GM23338 (cell line): ENCODE data around the gene WNK1. TPM values are rescaled to one million over a fixed set of nuclear protein-coding genes. Genes with fewer than 3 reads are reported as not detected.

Experiments used
- ATAC-seq: fragments of 200-7000 bp; cut with Tn5 transposase; 3 replicates; pipeline ENCODE4 v1.9.1; 2020
- DNase-seq: peaks from one replicate; pipeline ENCODE4 v3.0.0-alpha.2; 2015; ENCODE audit warnings: low spot score
- H2AFZ ChIP-seq: fragments of 200-600 bp; sonication (generic); 2 replicates; pipeline ENCODE4 v1.8.0; 2016; ENCODE audit warnings: antibody characterized with exemption, mild to moderate bottlenecking, moderate library complexity
- H3F3A ChIP-seq: fragments of 200-600 bp; sonication (generic); replicated peaks from 2 replicates; pipeline ENCODE4 v1.8.0; 2017; ENCODE audit warnings: antibody characterized with exemption, mixed run types, low read depth
- H3K27ac ChIP-seq: fragments of 200-600 bp; sonication (generic); 2 replicates; pipeline ENCODE4 v1.6.1; 2016; ENCODE audit warnings: low read depth
- H3K27me3 ChIP-seq: fragments of 200-600 bp; sonication (generic); 2 replicates; pipeline ENCODE4 v1.8.0; 2016; ENCODE audit warnings: mild to moderate bottlenecking, mixed run types, moderate library complexity; ENCODE audit not compliant: insufficient read depth
- H3K36me3 ChIP-seq: fragments of 200-600 bp; sonication (generic); 2 replicates; pipeline ENCODE4 v1.8.0; 2016; ENCODE audit warnings: mild to moderate bottlenecking; ENCODE audit not compliant: insufficient read depth
- H3K4me1 ChIP-seq: fragments of 200-600 bp; sonication (generic); 2 replicates; pipeline ENCODE4 v1.8.0; 2016; ENCODE audit warnings: mild to moderate bottlenecking, moderate library complexity; ENCODE audit not compliant: insufficient read depth
- H3K4me2 ChIP-seq: fragments of 200-600 bp; sonication (generic); 2 replicates; pipeline ENCODE4 v1.7.1; 2017; ENCODE audit warnings: mixed run types
- H3K4me3 ChIP-seq: fragments of 200-600 bp; sonication (generic); 2 replicates; pipeline ENCODE4 v1.6.1; 2016; ENCODE audit warnings: mixed run types
- H3K79me2 ChIP-seq: fragments of 200-600 bp; sonication (generic); replicated peaks from 2 replicates; pipeline ENCODE4 v1.8.0; 2017; ENCODE audit warnings: mild to moderate bottlenecking; ENCODE audit not compliant: insufficient read depth
- H3K9me2 ChIP-seq: fragments of 200-600 bp; sonication (generic); 2 replicates; pipeline ENCODE4 v1.8.0; 2017; ENCODE audit not compliant: insufficient read depth
- H4K20me1 ChIP-seq: fragments of 200-600 bp; sonication (generic); replicated peaks from 2 replicates; pipeline ENCODE4 v1.8.0; 2017; ENCODE audit warnings: mild to moderate bottlenecking; ENCODE audit not compliant: insufficient read depth
- H3K27ac Mint-ChIP-seq: 2 replicates; pipeline ENCODE4 v1.8.0; 2020; ENCODE audit warnings: inconsistent platforms, mild to moderate bottlenecking, moderate library complexity, mixed read lengths
- H3K27me3 Mint-ChIP-seq: 3 replicates; pipeline ENCODE4 v1.8.0; 2022; ENCODE audit warnings: low read depth, mild to moderate bottlenecking, moderate library complexity, mixed read lengths, inconsistent platforms; ENCODE audit not compliant: insufficient read depth, poor library complexity
- H3K36me3 Mint-ChIP-seq: 3 replicates; pipeline ENCODE4 v1.8.0; 2021; ENCODE audit warnings: low read depth, mild to moderate bottlenecking, inconsistent platforms, moderate library complexity, mixed read lengths
- H3K4me1 Mint-ChIP-seq: 3 replicates; pipeline ENCODE4 v1.8.0; 2020; ENCODE audit warnings: mild to moderate bottlenecking, inconsistent platforms, mixed read lengths
- H3K4me3 Mint-ChIP-seq: 3 replicates; pipeline ENCODE4 v1.8.0; 2021; ENCODE audit warnings: moderate library complexity, mild to moderate bottlenecking, inconsistent platforms, mixed read lengths
- H3K9me3 Mint-ChIP-seq: 3 replicates; pipeline ENCODE4 v1.8.0; 2020; ENCODE audit warnings: moderate library complexity, mild to moderate bottlenecking, inconsistent platforms, mixed read lengths
- CREB1 ChIP-seq: fragments of 250-450 bp; sonication (Bioruptor Pico); IDR thresholded peaks from 2 replicates; pipeline ENCODE4 v1.5.0; 2020; ENCODE audit warnings: low read depth, mild to moderate bottlenecking, moderate library complexity
- ETS1 ChIP-seq: IDR thresholded peaks from 2 replicates; pipeline ENCODE4 v1.6.1; 2016; ENCODE audit warnings: antibody characterized with exemption
- EZH2 ChIP-seq: fragments of 200-600 bp; sonication (generic); IDR thresholded peaks from one replicate; pipeline ENCODE4 v1.8.0; 2017; ENCODE audit warnings: antibody characterized with exemption, mild to moderate bottlenecking, low read depth; ENCODE audit not compliant: unreplicated experiment
- EZH2phosphoT487 ChIP-seq: fragments of 200-600 bp; sonication (generic); IDR thresholded peaks from one replicate; pipeline ENCODE4 v1.8.1; 2018; ENCODE audit warnings: antibody characterized with exemption; ENCODE audit not compliant: unreplicated experiment
- JUNB ChIP-seq: IDR thresholded peaks from one replicate; pipeline ENCODE4 v1.6.1; 2016; ENCODE audit warnings: antibody characterized with exemption; ENCODE audit not compliant: unreplicated experiment
- NANOG ChIP-seq: IDR thresholded peaks from 2 replicates; pipeline ENCODE4 v1.6.1; 2016; ENCODE audit warnings: antibody characterized with exemption, borderline replicate concordance
- POLR2AphosphoS5 ChIP-seq: IDR thresholded peaks from 2 replicates; pipeline ENCODE4 v1.6.1; 2016; ENCODE audit warnings: antibody characterized with exemption, low read depth
- STAT1 ChIP-seq: IDR thresholded peaks from one replicate; pipeline ENCODE4 v1.6.1; 2016; ENCODE audit warnings: antibody characterized with exemption; ENCODE audit not compliant: unreplicated experiment
- ZNF114 ChIP-seq: fragments of 250-450 bp; sonication (Bioruptor Pico); IDR thresholded peaks from 2 replicates; pipeline ENCODE4 v1.5.0; 2020; ENCODE audit warnings: mild to moderate bottlenecking, moderate library complexity
- ZNF331 ChIP-seq: fragments of 250-450 bp; sonication (Bioruptor Pico); IDR thresholded peaks from 2 replicates; pipeline ENCODE4 v1.5.0; 2020; ENCODE audit warnings: low read depth, mild to moderate bottlenecking, moderate library complexity
- polyA plus RNA-seq: library from polyadenylated mRNA; unstranded; fragments of >200 nt; fragmentation: Nextera tagmentation; extraction: Ambion mirVana; gene quantifications from 2 replicates; pipeline ENCODE4 v1.2.1, GENCODE V29; 2016
- total RNA-seq: library from RNA; depleted of rRNA; stranded (reverse); fragments of >200 nt; shearing (Covaris generic); gene quantifications from 2 replicates; pipeline ENCODE4 v1.2.3, GENCODE V29; 2014
- TF ChIP-seq, protein P1 (sequence below): IDR thresholded peaks from one replicate; pipeline ENCODE4 v1.6.1; 2018; ENCODE audit warnings: antibody characterized with exemption; ENCODE audit not compliant: unreplicated experiment
- TF ChIP-seq, protein P2 (sequence below), 2 experiments: fragments of 200-600 bp in 1 of 2; sonication (generic) in 1 of 2; conservative IDR thresholded peaks; 2 replicates each; pipeline versions ENCODE4 v1.5.1 to v1.6.1; 2016 to 2017; ENCODE audit warnings: antibody characterized with exemption in 2 of 2, low read depth in 2 of 2, mild to moderate bottlenecking in 2 of 2, moderate library complexity in 1 of 2

Gene WNK1
- total and polyA plus RNA-seq, 2 experiments from 2014 or later, result 86.8 to 114 TPM

DNA sequence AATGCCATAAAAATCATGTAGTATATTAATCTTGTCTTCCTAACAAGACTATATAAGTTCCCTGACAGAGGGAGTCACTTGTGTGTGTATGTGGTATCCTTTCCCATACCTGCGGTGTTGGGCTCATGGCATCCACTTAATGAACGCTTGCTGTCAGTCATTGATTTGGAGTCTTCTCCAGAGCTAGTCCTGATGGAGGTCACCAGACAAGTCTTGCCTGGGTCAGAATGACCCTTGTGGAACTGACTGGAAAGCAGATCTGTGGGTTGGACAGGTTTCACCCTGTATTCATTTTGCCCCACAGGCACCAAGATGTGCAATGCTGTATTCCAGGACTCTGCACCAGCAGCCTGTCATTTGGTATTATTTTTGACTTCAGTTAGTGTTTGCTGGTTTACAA, 27.3 kb upstream of the WNK1 start:
- H3K4me2 ChIP-seq, result no peak overlapping the region
- no peak overlapping the region for H3K27ac Mint-ChIP-seq
- ATAC-seq, result no peak

DNA sequence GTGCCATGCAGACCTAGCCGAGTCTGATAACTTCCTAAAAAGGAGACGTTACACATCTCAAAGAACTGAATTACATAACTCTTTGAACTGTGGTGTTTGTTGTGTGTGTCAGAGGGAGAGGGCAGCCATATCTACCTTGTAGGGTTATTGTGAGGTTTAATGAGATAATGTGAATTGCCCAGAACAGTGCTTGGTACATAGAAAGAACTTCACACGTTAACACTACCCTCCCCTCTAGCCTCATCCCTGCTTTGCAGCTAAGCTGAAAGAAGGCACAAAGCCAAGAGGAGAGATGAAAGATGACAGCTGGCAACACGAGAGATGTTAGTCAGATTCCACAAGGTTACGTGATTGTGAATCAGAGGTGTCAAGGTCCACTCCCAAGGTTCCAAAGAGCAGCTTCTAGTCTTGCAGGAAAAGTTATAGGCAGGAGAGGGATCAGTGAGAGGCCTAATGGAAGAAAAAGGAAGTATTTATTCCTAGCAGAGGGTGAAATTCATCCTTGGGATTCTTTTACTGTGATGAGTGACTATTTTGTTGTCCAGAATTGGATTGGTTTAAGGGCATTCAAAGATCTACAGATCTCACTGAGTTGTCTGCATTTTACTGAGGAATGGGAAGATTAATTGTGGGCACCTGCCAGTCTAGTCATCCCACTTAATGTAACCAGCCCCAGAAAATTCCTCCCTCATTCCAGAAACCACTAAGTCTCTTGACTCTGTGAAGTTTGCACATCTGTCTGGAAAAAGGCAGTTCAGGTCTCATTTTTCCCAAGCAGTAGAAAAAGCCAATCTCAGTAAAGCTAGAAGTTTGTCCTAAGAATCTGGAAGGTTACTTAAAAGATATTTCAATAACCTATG, 25.9 kb upstream of the WNK1 start:
- no peak overlapping the region for H3K27ac ChIP-seq
- ATAC-seq, result no peak

More for the DNA sequence above, 27.3 kb upstream of the WNK1 start:
- Histone ChIP-seq H3K27me3 (no peaks in the 10 kb centered on the region), H3K4me3 (no peak overlapping the region), H3K4me1 (peaks cover 2% of the 10 kb centered on the region; the same call in 1 of the 2 replicates), H3K9me2 (0 out of 2 replicates have a peak, but pooled peaks cover 2% of the 10 kb centered on the region), H3F3A (no peaks in the 10 kb centered on the region), H2AFZ (no peak overlapping the region), H3K79me2 (no peaks in the 10 kb centered on the region), H4K20me1 (no peaks in the 10 kb centered on the region), H3K27ac (no peak overlapping the region), H3K36me3 (no peaks in the 10 kb centered on the region)
- no peaks in the 10 kb centered on the region; the same call in 2 of the 3 replicates for H3K36me3 Mint-ChIP-seq
- H3K27me3 Mint-ChIP-seq, result peaks cover 5% of the 10 kb centered on the region
- no peak for DNase-seq
- TF ChIP-seq EZH2phosphoT487 (no peak), ZNF331 (no peak), POLR2AphosphoS5 (no peak), JUNB (no peak), STAT1 (no peak), CREB1 (no peak)
- no peaks in the 10 kb centered on the region for H3K9me3 Mint-ChIP-seq
- H3K4me1 Mint-ChIP-seq, result peaks cover 34% of the 10 kb centered on the region
- no peak overlapping the region for H3K4me3 Mint-ChIP-seq

GRCh38 chr12:727321-727720, 25.1 kb upstream of the WNK1 start:
- TF ChIP-seq, protein P1, sequence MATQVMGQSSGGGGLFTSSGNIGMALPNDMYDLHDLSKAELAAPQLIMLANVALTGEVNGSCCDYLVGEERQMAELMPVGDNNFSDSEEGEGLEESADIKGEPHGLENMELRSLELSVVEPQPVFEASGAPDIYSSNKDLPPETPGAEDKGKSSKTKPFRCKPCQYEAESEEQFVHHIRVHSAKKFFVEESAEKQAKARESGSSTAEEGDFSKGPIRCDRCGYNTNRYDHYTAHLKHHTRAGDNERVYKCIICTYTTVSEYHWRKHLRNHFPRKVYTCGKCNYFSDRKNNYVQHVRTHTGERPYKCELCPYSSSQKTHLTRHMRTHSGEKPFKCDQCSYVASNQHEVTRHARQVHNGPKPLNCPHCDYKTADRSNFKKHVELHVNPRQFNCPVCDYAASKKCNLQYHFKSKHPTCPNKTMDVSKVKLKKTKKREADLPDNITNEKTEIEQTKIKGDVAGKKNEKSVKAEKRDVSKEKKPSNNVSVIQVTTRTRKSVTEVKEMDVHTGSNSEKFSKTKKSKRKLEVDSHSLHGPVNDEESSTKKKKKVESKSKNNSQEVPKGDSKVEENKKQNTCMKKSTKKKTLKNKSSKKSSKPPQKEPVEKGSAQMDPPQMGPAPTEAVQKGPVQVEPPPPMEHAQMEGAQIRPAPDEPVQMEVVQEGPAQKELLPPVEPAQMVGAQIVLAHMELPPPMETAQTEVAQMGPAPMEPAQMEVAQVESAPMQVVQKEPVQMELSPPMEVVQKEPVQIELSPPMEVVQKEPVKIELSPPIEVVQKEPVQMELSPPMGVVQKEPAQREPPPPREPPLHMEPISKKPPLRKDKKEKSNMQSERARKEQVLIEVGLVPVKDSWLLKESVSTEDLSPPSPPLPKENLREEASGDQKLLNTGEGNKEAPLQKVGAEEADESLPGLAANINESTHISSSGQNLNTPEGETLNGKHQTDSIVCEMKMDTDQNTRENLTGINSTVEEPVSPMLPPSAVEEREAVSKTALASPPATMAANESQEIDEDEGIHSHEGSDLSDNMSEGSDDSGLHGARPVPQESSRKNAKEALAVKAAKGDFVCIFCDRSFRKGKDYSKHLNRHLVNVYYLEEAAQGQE, result no peak
- no peak for TF ChIP-seq CREB1
- TF ChIP-seq POLR2AphosphoS5, result no peak
- TF ChIP-seq EZH2, result no peak
- TF ChIP-seq, protein P2, sequence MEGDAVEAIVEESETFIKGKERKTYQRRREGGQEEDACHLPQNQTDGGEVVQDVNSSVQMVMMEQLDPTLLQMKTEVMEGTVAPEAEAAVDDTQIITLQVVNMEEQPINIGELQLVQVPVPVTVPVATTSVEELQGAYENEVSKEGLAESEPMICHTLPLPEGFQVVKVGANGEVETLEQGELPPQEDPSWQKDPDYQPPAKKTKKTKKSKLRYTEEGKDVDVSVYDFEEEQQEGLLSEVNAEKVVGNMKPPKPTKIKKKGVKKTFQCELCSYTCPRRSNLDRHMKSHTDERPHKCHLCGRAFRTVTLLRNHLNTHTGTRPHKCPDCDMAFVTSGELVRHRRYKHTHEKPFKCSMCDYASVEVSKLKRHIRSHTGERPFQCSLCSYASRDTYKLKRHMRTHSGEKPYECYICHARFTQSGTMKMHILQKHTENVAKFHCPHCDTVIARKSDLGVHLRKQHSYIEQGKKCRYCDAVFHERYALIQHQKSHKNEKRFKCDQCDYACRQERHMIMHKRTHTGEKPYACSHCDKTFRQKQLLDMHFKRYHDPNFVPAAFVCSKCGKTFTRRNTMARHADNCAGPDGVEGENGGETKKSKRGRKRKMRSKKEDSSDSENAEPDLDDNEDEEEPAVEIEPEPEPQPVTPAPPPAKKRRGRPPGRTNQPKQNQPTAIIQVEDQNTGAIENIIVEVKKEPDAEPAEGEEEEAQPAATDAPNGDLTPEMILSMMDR (conservative IDR thresholded peaks at IDR 0.05; ENCODE audit: low read depth in 2 of 2), result no peak
- TF ChIP-seq ETS1, result no peak
- no peak for TF ChIP-seq NANOG
- TF ChIP-seq JUNB, result no peak
- TF ChIP-seq ZNF114, result no peak
- H3K27me3 Mint-ChIP-seq, result peaks cover 3% of the 10 kb centered on the region
- no peaks in the 10 kb centered on the region for H3K4me1 ChIP-seq
- H3K9me2 ChIP-seq, result peaks cover 3% of the 10 kb centered on the region; the same call in 1 of the 2 replicates
- no peak overlapping the region for H3K4me2 ChIP-seq
- H3K36me3 Mint-ChIP-seq, result no peaks in the 10 kb centered on the region; the same call in 2 of the 3 replicates
- no peaks in the 10 kb centered on the region for H3K79me2 ChIP-seq
- no peaks in the 10 kb centered on the region for H3K36me3 ChIP-seq
- H3K27me3 ChIP-seq, result no peaks in the 10 kb centered on the region
- H3K9me3 Mint-ChIP-seq, result no peaks in the 10 kb centered on the region
- no peaks in the 10 kb centered on the region for H4K20me1 ChIP-seq
- no peak overlapping the region for H3K4me3 Mint-ChIP-seq
- no peak overlapping the region for H2AFZ ChIP-seq
- H3K4me3 ChIP-seq, result no peak overlapping the region
- H3F3A ChIP-seq, result no peaks in the 10 kb centered on the region
- no peak overlapping the region for H3K27ac ChIP-seq
- H3K4me1 Mint-ChIP-seq, result peaks cover 19% of the 10 kb centered on the region
- no peak overlapping the region for H3K27ac Mint-ChIP-seq
- ATAC-seq (no peak), DNase-seq (no peak)

More for the DNA sequence above, 25.9 kb upstream of the WNK1 start:
- no peaks in the 10 kb centered on the region; the same call in 2 of the 3 replicates for H3K36me3 Mint-ChIP-seq
- no peak for TF ChIP-seq EZH2
- no peak for TF ChIP-seq ZNF114
- no peak for TF ChIP-seq JUNB
- Histone ChIP-seq H3K27me3 (no peaks in the 10 kb centered on the region), H4K20me1 (no peaks in the 10 kb centered on the region), H3K79me2 (no peaks in the 10 kb centered on the region), H3K4me3 (no peak overlapping the region), H3K36me3 (no peaks in the 10 kb centered on the region), H2AFZ (no peak overlapping the region), H3F3A (no peaks in the 10 kb centered on the region), H3K9me2 (peaks cover 3% of the 10 kb centered on the region; the same call in 1 of the 2 replicates), H3K4me1 (no peaks in the 10 kb centered on the region), H3K4me2 (no peak overlapping the region)
- no peak overlapping the region for H3K27ac Mint-ChIP-seq
- peaks cover 25% of the 10 kb centered on the region for H3K4me1 Mint-ChIP-seq
- no peak for DNase-seq
- H3K9me3 Mint-ChIP-seq, result no peaks in the 10 kb centered on the region
- peaks cover 5% of the 10 kb centered on the region for H3K27me3 Mint-ChIP-seq
- no peak overlapping the region for H3K4me3 Mint-ChIP-seq
